ENCODE measurements around the gene CAPG. TPM values are rescaled to one million over a fixed set of nuclear protein-coding genes. Genes with fewer than 3 reads are reported as not detected.

The CAPG gene
- total RNA-seq, 2 experiments from 2014 or later, result 8.1 to 9.8 TPM

DNA sequence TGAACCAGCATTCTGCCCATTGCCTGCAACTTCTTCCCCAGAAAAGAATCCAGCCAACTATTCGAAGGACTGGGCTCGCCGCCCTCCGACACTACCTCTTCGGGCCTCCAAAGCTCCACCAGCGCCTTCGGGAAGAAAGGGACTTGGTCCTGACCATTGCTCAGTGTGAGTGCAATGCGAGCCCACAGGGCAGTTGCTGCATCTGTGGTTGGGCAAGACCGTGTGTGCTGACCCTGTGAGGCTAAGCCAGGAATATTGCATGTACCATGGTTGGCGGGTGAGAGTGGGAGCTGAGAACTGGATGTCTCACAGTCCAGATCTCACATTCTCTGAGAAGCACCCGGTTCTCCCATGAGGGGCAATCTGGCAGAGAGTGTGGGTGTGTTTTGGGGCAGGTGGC lies 39.1 kb downstream of the CAPG start:
- Histone ChIP-seq H3K79me2 (ENCODE audit: insufficient read depth, low read depth, low read length) (no peaks in the 10 kb centered on the region), H3K4me1 (ENCODE audit: insufficient read depth, low read length, poor library complexity, severe bottlenecking) (no peaks in the 10 kb centered on the region), H4K20me1 (ENCODE audit: insufficient read depth, low read length) (no peaks in the 10 kb centered on the region), H3K9me2 (ENCODE audit: insufficient read depth, low read length) (no peaks in the 10 kb centered on the region), H2AFZ (ENCODE audit: low read length) (no peak overlapping the region), H3K9me3 (ENCODE audit: low read length) (no peaks in the 10 kb centered on the region), H3K4me3 (ENCODE audit: low read depth, low read length, poor library complexity, severe bottlenecking) (no peak overlapping the region), H3K4me2 (ENCODE audit: low read length) (no peak overlapping the region), H3K27ac (ENCODE audit: low read depth, low read length, poor library complexity, severe bottlenecking) (no peak overlapping the region), H3K36me3 (ENCODE audit: insufficient read depth, low read length) (no peaks in the 10 kb centered on the region)
- no peak for TF ChIP-seq EZH2phosphoT487 (IDR thresholded peaks at IDR 0.05; ENCODE audit: borderline replicate concordance, low read depth, low read length)
- TF ChIP-seq, protein P1, sequence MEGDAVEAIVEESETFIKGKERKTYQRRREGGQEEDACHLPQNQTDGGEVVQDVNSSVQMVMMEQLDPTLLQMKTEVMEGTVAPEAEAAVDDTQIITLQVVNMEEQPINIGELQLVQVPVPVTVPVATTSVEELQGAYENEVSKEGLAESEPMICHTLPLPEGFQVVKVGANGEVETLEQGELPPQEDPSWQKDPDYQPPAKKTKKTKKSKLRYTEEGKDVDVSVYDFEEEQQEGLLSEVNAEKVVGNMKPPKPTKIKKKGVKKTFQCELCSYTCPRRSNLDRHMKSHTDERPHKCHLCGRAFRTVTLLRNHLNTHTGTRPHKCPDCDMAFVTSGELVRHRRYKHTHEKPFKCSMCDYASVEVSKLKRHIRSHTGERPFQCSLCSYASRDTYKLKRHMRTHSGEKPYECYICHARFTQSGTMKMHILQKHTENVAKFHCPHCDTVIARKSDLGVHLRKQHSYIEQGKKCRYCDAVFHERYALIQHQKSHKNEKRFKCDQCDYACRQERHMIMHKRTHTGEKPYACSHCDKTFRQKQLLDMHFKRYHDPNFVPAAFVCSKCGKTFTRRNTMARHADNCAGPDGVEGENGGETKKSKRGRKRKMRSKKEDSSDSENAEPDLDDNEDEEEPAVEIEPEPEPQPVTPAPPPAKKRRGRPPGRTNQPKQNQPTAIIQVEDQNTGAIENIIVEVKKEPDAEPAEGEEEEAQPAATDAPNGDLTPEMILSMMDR (conservative IDR thresholded peaks at IDR 0.05; ENCODE audit: low read length), result no peak
- POLR2A ChIA-PET, result no interaction called here
- no TSS peak for BruUV-seq (replicated peaks)
- CTCF ChIA-PET (ENCODE audit: unreplicated experiment), result no interaction called here
- intact Hi-C loops (cut with micrococcal nuclease; ENCODE audit: unreplicated experiment), result no loop called here
- no peak for DNase-seq (ENCODE audit: low spot score)

GRCh38 chr2:85369500-85369899 lies 40.7 kb downstream of the CAPG start:
- intact Hi-C loops (cut with micrococcal nuclease; ENCODE audit: unreplicated experiment), result no loop called here
- H3K9me3 ChIP-seq (ENCODE audit: low read length), result no peaks in the 10 kb centered on the region
- H3K36me3 ChIP-seq (ENCODE audit: insufficient read depth, low read length), result no peaks in the 10 kb centered on the region
- no peak overlapping the region for H3K4me3 ChIP-seq (ENCODE audit: low read depth, low read length, poor library complexity, severe bottlenecking)
- no peak overlapping the region for H3K4me2 ChIP-seq (ENCODE audit: low read length)
- H3K27ac ChIP-seq (ENCODE audit: low read depth, low read length, poor library complexity, severe bottlenecking), result no peak overlapping the region
- ChIA-PET CTCF (ENCODE audit: unreplicated experiment) (no interaction called here), POLR2A (no interaction called here)
- no peak for DNase-seq (ENCODE audit: low spot score)
- TF ChIP-seq, protein P1 (conservative IDR thresholded peaks at IDR 0.05; ENCODE audit: low read length), result no peak
- no peak for TF ChIP-seq EZH2phosphoT487 (IDR thresholded peaks at IDR 0.05; ENCODE audit: borderline replicate concordance, low read depth, low read length)
- no peaks in the 10 kb centered on the region for H3K9me2 ChIP-seq (ENCODE audit: insufficient read depth, low read length)
- no peak overlapping the region for H2AFZ ChIP-seq (ENCODE audit: low read length)
- H3K4me1 ChIP-seq (ENCODE audit: insufficient read depth, low read length, poor library complexity, severe bottlenecking), result no peaks in the 10 kb centered on the region
- H3K79me2 ChIP-seq (ENCODE audit: insufficient read depth, low read depth, low read length), result no peaks in the 10 kb centered on the region
- no peaks in the 10 kb centered on the region for H4K20me1 ChIP-seq (ENCODE audit: insufficient read depth, low read length)
- no TSS peak for BruUV-seq (replicated peaks)

- no peak for DNase-seq (ENCODE audit: low spot score)
- intact Hi-C loops (cut with micrococcal nuclease; ENCODE audit: unreplicated experiment), result no loop called here
- no peaks in the 10 kb centered on the region for H3K9me3 ChIP-seq (ENCODE audit: low read length)
Observed at GRCh38 chr2:85368921-85369320, 41.2 kb downstream of the CAPG start.

More at GRCh38 chr2:85368921-85369320, 41.2 kb downstream of the CAPG start:
- TF ChIP-seq, protein P1 (conservative IDR thresholded peaks at IDR 0.05; ENCODE audit: low read length), result no peak
- no peak for TF ChIP-seq EZH2phosphoT487 (IDR thresholded peaks at IDR 0.05; ENCODE audit: borderline replicate concordance, low read depth, low read length)
- Histone ChIP-seq H3K36me3 (ENCODE audit: insufficient read depth, low read length) (no peaks in the 10 kb centered on the region), H3K9me2 (ENCODE audit: insufficient read depth, low read length) (no peaks in the 10 kb centered on the region), H3K4me2 (ENCODE audit: low read length) (no peak overlapping the region), H2AFZ (ENCODE audit: low read length) (no peak overlapping the region), H4K20me1 (ENCODE audit: insufficient read depth, low read length) (no peaks in the 10 kb centered on the region), H3K27ac (ENCODE audit: low read depth, low read length, poor library complexity, severe bottlenecking) (no peak overlapping the region), H3K79me2 (ENCODE audit: insufficient read depth, low read depth, low read length) (no peaks in the 10 kb centered on the region), H3K4me3 (ENCODE audit: low read depth, low read length, poor library complexity, severe bottlenecking) (no peak overlapping the region), H3K4me1 (ENCODE audit: insufficient read depth, low read length, poor library complexity, severe bottlenecking) (no peaks in the 10 kb centered on the region)
- BruUV-seq (replicated peaks), result no TSS peak
- ChIA-PET CTCF (ENCODE audit: unreplicated experiment) (no interaction called here), POLR2A (no interaction called here)
